Stimulated activated CD8-positive, alpha-beta memory T cell treated with anti-CD3 and anti-CD28 coated beads, Interleukin-7, amount 100 ng/mL, for 4 hours (primary cell): ENCODE measurements around the gene PAQR5.
"Not testable (repeated sequence)": the region's sequence is repeated elsewhere in the genome, so short reads cannot be mapped to it uniquely, and the experiment has no call there.

Experiments used
- DNase-seq, 2 donors: peaks; one replicate each; pipeline ENCODE4 v3.0.0-alpha.2; 2020; ENCODE audit warnings: low read depth in 2 of 2

The PAQR5 gene, protein sequence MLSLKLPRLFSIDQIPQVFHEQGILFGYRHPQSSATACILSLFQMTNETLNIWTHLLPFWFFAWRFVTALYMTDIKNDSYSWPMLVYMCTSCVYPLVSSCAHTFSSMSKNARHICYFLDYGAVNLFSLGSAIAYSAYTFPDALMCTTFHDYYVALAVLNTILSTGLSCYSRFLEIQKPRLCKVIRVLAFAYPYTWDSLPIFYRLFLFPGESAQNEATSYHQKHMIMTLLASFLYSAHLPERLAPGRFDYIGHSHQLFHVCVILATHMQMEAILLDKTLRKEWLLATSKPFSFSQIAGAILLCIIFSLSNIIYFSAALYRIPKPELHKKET

DNA sequence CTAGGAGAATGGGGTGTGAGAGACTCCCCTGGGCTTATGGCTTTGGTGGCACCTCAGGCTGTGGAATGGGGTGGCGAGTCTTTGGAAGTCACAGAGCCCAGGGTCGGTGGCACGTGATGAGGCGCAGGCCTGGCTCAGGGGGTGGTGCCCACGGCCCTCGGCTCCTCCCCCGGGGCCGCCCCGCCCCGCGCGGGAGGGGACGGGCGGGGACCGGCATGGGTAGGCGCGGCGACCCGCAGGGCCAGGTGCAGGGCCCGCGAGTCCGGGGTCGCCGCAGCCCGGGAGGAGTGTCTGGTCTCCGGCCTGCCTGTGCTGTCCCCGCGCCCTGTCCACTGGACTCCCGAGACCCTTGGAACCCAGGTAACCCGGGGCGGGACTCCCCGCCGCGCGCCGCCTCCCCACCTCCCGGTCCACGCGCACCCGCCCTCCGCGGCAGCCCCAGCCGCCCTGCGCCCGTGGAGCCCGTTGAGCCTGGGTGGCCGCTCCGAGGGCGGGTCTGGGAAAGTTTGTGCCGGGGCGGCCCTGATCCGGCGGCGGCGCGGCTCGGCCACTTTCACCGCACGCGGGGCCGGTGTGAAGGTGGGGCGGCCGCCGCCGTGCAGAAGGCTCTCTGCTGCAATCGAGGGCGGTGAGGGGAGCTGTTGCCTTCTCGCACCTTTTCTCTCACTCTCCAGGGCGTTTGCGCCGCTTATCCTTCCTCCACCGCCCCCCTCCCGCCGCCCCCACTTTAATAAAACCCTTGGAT, at the start of gene PAQR5:
Gene PAQR5 (plus strand): TSS at position 216 of the 745 bp plus-strand sequence. CDS start 61,169 bp downstream, outside the sequence.
- DNase-seq: no peak

DNA sequence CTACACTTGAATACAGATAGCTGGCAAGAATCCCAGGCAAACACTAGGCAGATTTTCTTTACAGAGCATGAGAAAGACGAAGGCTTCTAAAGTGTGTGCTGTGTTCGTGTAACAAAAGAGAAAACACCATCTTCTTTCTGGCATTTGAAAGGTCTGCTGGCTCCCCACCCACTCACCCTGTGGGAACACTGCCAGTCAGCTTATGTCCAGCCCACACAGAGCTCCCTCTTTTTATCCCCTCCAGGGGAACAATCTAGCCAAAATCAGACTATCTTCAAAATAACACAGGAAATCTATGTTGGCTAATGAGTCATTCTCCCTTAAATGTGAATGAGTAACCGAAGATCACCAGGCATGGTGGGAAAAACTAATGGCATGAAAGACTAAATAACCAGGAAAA, 45.6 kb upstream of the PAQR5 start:
- DNase-seq: no peak

DNA sequence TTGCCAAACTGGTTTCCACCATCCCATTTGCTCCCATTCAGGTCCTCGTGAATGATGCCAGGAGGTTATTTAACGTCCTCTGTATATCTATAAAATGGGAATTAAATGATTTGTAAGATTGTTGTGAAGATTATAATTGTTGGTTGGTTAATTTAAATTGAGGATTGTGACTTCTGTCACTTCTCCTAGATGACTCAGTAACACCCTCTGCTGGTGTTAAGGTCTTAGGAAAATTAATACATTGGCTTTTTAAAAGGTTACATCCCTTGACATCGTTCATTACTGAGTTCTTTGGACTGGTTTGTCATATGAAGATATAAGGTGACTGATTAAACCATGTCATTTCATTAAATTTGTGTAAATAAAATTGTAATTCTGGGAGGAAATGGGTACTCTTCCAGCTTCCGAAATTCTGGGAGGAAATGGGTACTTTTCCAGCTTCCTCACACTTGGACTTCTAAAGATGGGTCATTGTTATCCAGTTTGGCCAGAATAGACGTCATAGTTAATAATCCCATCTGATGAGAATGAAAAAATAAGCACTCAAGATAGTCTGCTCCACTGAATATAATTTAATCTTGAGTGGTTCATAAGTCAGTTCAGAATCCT, 33.3 kb upstream of the PAQR5 start:
- DNase-seq: no peak

DNA sequence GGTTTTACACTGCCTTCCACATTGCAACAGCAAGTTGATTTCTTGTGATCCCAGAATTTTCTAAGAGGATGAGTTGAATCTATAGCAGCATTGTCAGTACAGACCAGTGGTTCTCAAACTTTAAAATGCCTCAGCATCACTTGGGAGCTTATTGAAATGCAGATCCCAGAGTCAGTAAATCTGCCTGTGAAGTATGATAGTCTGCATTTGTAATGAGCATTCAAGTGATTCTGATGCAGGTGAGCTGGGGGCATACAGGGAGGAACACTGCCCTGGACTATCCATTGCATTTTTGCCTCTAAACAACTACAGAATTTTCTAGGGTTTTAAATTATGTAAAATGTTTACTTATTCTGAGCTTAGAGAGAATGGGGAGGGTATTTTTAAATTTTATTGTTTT, 27.5 kb upstream of the PAQR5 start:
- DNase-seq: no peak

DNA sequence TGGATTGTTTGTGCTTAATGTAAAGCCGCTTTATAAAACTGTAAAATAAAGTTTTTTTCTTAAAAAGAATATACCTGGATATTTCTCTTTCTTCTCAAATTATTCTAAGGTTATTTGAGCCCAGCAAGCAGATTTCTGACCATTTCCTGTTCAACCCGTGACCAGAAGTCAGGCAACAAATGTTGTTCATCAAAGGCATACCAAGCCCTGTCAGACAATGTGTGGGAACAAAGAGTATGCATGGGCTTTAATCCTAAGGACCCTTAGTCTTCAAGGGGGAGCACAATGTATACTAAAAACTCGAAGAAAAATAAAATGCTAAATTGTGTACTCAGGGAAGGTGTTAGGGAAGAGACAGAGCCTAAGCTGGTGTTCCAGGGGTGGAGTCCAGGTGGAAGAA, 26.6 kb upstream of the PAQR5 start:
- no peak for DNase-seq

DNA sequence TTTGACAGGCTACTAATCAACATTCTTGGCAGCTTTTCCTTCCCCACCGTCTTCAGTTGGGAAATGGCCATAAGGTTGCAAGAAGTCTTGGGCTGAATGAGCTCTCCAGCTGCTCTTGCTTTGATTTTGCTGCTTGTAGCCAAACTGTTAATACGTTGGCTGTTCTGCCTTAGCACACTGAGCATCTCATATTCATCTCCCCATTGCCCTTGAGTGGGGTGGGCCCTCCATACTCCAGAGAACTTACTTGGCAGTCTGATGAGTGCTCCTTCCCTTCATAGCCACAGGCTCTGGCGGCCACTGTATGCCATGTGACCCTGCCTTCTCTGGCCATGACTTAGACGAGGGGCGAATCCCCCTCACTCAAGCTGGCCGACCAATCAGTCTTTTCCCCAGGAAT, 25.8 kb upstream of the PAQR5 start:
- DNase-seq: no peak

DNA sequence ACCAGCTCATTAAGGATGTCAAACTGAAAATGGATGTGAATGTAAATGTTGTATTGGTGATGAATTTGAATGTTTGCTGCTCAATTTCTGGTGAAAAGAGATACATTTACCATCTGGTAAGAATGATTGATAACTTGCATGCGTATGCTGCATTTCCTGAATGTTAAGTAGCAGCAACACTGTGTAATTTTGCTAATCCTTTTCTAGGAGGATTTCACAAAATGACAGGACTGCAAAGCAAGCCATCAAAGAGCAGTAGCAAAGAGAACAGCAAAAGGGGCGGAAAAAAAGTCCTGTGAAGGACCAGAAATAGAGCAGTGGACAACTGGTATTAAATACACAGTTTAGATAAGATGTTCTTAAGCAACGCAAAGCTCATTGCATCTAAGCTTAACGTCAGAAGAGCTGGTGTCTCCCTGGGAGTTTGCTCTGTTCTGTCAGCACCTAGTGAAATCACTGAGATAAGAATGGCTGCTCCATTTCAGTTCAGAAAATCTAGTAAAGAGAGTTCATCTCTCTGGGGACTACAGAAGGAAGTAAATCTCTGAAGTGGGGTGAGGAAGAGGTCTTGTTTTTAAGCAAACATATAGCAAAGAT, 23.5 kb upstream of the PAQR5 start:
- DNase-seq: no peak

DNA sequence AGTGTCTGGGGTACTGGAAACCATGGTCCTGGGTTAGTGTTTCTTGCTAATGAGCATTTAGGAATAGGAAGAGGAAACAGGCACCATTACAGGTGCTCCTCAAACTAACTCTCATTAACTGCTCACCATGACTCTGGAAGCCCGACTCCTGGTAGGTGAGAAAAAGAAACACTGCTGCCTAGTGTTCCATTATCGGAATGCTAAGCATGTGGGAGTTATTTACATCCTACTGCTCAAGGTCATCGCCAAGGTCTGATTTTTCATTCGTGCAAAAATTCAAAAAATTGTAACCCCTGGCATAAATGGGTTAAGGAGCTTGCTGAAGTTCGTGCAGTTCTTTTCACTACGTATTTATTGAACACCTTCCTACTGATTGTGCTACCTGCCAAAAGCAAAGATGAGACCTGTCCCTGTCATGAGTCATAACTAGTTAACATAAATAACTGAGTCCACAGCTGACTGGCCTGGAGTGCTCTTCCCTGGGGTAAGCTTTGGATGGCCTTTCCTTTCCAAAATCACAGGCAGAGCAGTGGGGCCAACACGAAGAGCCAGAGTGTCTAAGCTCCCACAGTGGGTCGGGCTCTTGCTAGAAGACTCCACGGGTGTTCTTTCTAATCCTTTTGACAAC, 22.7 kb upstream of the PAQR5 start:
- DNase-seq: no peak

DNA sequence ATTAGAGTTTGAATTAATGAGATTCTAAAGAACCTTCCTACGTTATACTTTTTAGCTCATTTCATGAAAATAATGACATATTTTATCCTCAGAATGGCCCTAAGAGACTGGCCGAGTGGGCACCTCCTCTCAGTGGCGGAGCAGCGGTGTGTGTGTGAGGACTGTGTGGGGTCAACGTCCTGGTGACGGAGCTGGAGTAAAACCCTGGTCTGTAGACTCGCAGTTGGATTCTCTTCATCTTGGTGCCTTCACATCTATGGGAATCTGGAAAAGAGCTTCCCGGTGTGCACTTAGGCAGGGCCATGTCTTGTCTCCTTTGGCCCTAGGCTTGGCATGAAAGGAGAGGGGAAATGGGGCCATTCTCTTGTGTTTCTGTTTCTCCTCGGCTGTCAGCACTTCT, 21.4 kb upstream of the PAQR5 start:
- no peak for DNase-seq

DNA sequence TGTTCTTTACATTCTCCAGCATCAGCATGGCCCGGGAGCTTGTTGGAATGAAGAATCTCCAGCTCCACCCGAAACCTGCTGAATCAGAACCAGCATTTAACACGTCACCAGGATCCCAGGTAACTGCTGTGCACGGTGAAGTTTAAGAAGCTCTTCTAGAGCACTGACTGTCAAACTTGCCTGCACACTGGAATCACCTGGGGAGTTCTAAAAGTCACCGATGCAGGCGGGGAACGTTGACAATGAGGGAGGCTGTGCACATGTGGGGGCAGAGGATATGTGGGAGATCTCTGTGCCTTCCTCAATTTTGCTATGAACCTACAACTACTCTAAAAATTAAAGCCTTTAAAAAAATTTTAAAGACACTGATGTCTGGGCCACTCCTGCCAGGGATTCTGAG, 19.1 kb upstream of the PAQR5 start:
- no peak for DNase-seq

DNA sequence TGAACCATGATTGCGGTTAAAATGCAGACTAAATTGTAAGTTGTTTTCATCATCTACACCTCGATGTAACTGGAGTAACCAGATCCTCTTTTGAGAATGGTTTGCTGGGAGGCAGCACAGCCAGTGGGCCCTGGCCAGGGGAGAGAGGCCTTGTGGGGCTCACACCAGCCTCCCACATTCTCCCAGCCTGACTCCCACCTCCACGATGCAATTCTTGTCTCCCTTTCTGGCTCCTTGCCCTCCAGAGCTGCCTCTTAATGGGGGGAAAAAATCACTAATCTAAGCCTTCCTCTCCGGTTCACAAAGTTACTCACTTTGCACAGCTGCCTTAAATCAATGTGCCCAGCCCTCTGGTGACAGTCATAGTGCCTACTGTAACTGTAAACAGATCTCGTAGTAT, 17.9 kb upstream of the PAQR5 start:
- DNase-seq: no peak

DNA sequence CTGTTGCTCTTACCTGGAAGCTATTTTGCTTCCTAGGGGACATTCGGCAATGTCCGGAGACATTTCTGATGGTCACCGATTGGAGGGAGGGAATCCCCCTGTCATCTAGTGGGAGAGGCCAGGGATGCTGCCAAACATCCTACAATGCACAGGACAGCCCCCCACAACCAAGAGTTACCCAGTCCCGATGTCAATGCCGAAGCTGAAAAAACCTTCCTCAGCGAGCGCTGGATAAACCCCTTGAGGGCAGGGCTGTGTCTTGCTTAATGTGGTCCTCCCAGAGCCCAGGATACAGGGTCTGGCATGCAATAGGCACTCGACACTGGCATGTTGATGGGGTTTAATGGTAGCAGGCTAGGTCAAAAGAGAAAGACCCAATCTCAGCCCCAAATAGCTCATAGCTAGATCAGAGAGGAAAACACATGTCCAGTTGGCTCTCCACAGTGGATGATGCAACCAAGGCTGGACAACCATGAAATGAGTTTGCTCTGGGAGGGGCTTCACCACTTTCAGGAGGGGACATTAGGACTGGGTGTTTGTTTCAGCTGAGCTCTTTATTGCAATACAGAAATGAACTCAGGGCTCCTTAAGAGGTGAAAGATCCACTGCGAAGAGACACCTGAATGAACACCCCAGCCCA, 16.5 kb upstream of the PAQR5 start:
- no peak for DNase-seq

DNA sequence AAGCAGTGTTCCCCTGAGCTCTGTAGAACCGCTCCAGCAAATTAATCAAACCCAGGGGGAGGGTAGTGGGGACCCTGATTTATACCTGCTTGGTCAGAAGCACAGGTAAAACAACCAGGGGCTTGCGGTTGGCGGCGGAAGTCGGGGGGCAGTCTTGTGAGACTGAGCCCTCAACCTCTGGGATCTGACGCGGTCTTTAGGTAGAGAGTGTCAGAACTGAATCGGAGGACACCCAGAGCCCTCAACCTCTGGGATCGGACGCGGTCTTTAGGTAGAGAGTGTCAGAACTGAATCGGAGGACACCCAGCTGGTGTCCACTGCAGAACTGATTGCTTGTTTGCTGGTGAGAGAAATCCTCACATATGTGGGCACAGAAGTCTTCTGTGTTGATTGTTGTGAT, 12.9 kb upstream of the PAQR5 start:
- DNase-seq: no peak

DNA sequence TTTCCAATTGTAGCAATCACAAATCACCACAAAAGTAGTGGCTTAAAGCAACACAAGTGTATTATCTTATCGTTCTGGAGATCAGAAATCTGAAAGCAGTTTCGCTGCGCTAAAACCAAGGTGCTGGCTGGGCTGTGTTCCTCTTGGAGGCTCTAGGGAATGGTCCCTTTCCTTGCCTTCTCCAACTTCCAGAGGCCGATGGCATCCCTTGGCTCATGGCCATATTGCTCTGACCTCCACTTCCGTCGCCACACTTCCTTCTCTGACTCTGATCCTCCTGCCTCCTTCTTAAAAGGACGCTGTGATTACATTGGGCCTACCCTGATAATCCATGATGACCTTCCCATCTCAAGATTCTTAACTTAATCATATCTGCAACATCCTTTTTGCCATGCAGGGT, 10.7 kb upstream of the PAQR5 start:
- no peak for DNase-seq

DNA sequence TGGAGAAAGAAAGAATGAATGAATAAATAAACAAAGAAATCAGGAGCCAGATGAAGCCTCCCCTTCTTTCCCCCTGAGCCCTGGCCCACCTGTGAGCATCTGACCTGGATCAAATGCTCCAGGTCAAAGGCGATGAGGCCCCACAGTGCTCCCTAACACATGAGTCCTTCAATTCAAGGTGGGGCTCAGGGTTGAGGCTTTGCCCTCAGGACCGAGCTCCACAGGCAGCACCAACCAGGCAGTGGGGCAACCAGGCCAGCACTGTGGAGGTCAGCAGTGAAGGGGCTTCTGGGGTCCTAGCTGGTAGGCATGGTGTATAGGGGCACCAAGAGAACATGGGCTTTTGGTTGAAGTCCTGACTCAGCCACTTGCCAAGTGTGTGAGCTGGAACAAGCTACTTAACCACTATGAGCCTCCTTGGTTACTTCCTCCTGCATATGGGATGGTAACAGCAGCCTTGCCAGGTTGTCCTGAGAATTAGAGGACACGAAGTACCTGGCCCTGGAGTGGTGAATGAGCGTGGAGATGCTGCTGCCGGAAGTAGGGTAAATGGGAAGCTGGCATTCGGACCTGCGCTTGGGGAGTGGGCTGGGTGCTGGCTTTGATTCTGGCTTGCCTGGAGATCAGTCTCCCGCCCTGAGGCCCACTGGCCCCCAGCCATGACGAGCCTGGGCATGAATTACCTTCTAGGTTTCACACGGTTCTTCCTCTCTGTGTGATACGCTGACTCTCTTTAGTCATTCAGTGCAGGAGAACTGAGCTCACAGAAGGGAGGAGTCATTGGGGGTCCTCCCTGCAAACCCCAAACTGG, 10.0 kb upstream of the PAQR5 start:
- DNase-seq: no peak

DNA sequence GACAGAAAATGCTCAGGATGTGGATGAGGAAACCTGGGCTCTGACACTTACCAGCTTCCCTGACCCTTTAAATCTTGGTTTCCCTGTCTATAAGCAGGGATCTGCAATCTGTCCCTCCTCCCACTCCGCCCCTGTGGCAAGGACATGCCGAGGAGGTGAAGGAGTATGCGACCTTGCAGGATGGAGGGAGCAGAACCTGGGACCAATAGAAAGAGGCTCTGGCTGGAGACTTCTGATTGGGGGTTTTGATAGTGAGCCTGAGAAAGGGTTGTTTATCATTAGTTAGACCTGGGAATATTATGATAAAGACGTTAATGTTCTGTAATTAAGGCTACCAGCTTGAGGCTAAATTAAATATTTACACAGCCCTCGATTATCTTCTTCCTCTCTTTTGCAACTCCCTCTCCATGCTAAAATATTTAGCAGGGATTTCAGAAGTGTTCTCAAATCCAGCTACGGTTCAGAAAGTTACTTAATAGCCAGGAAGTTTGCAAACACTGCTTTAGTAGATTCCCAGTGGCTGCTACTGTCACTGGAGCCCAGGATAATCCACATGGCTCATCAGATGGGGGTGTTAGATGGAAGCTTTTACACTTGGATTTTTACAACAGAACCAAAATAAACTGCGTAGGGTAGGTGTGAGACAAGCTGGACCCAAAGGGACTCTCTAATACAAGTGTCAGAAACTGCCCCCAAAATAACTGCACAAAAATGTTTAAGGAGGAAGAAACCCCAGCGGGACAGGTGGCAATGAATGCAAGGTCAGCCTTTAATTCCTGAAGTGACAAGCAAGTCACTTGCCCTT, 9.2 kb upstream of the PAQR5 start:
- no peak for DNase-seq

DNA sequence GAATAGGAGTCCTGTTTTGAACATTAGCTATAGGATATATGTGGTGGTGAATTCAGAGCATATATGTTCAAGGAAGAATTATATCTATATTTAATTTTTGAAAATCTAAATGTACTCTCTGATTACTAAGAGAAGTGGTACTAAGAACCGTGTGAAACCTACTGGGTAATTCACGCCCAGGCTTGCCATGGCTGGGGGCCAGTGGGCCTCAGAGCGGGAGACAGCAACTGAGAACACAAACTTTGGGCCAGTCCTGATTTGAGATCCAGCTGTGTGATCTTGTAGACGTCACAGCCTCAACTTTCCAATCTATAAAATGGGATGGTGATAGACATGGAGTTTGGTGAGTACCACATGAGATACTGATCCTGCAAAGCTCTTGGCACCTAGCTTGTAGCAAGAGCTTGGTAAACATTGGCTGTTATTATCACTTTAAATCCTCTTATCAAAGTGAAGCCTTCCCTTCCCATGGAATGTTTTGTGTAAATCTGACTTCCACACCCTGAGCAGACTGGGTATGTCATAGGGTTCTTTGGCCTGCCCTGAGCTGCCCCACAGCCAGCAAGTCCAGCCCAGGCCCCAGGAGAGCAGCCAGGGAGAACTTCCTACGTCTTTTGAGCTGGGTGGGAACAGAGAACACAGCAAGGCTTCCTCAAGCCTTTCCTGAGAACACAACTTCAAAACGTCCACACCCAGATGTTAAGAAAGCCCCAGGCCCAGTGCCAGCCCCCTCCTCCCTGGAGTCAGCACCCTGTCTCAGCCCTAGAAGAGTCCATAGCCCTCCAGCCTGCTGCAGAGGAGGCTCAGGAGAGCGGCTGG, 8.2 kb upstream of the PAQR5 start:
- DNase-seq: no peak

DNA sequence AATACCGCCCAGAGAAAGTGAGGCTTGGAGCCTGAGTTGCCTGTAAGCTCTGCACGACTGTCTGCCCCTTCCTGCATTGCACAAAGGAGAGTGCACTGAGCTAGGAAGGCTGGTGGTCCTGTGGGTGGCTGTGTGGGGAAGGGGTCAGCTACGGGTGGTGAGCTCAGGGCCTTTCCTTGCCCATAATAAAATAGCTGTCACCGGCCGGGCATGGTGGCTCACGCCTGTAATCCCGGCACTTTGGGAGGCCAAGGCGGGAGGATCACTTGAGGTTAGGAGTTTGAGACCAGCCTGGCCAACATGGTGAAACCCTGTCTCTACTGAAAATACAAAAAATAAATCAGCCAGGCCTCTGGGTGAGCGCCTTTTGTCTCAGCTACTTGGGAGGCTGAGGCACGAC, 7.1 kb upstream of the PAQR5 start:
- DNase-seq: not testable (repeated sequence)

DNA sequence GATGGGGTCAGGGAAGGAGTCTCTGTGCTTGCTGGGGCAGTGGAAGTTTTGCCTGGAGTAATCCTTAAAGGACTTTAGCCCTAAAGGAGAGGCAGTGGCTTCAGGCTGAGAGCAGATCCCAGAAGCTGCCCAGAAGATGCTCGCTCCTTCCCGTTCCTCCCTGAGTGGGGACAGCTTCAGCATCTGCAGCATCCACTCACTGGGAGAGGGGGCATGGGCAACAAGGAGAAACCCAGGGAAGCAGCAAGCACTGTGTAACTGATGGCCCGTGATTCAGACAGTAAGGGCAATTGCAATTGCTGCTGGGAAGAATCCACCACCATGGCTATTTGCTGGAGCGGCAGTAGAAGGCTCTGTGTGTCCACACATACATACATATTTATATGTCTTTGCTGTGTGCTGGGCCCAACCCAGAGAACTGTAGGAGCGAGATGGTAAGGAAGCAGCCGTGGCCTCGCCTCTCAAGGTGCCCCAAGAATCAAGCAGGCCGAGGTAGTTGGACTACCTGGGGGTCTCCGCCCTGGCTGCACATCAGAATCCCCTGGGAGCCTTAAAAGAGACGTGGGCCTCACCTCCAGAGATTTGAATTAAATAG, 5.8 kb upstream of the PAQR5 start:
- DNase-seq: no peak
